Measurements from ENCODE around the gene THTPA.

DNA sequence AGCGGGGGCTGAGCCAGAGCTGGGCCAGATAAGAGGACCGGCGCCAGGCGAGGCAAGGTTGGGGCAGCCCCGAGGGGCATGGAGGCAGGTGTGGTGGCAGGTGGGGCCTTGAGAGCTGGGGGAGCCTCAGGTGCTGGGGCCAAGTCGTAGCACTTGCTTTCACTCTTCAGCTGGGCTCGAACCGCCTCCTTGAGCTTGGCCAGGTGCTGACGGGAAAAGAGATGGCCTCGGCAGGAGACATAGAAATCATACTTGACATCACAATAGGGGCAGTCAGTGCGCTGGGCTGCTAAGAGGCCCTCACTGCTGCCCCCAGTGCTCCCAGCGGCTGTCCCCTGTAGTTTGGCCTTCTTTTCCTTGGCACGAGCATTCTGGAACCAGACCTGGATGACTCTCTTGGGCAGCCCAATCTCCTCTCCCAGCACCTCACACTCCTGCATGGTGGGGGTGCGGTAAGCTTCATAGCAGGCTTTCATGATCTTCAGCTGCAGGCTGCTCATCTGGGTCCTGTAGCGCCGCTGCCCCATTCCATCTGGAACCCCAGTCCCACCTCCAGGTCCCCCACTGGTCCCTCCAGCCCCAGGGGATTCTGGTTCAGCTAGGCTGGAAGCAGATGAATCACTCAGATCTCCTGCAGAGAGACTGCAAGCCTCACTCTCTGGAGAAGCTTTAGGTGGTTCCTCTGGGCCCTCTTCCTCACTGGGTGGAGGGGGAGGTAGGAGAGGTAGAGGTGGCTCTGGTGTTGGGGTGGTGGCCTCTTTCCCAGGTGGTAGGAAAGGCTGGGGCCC lies 32.6 kb upstream of the THTPA start:
- TF ChIP-seq POLR2A (IDR thresholded peaks at IDR 0.05; ENCODE audit: low read length) (no peak), GATA1 (IDR thresholded peaks at IDR 0.05; ENCODE audit: low read depth, low read length) (no peak)

All from erythroblast (primary cell).